ENCODE results near the gene MIDN. TPM values are rescaled to one million over a fixed set of nuclear protein-coding genes. Genes with fewer than 3 reads are reported as not detected.

Gene MIDN
- polyA plus RNA-seq, 2 of the 4 experiments (the other 2 are of a cell fraction): 9.1 to 31.4 TPM

- FAIRE-seq: no peak
- Histone ChIP-seq H3K4me1 (peaks cover 23% of the 10 kb centered on the region), H3K4me2 (peak overlapping the region; percentile 47; the same call in 2 of the 3 replicates), H3K4me3 (no peak overlapping the region), H3K9me3 (no peaks in the 10 kb centered on the region), H3K27ac (peak overlapping the region in 1 of 2 experiments; percentile 46; a peak in 3 of 6 replicates)
- 45% methylated on average over 24 of the region's 25 CpGs for WGBS (ENCODE audit: missing lambda C conversion rate)
- TF ChIP-seq TP53 (CRISPR knock-in tag; IDR thresholded peaks at IDR 0.05) (no peak), ZNF302 (CRISPR knock-in tag; IDR thresholded peaks at IDR 0.05) (no peak), POLR2AphosphoS2 (conservative IDR thresholded peaks at IDR 0.05; ENCODE audit: low read length) (no peak), ZC3H11A (IDR thresholded peaks at IDR 0.05) (no peak), JUN (IDR thresholded peaks at IDR 0.05) (no peak), EP300 (IDR thresholded peaks at IDR 0.05) (no peak), REST (IDR thresholded peaks at IDR 0.05) (no peak), CHD4 (IDR thresholded peaks at IDR 0.05; ENCODE audit: borderline replicate concordance) (no peak), FOXS1 (CRISPR knock-in tag; IDR thresholded peaks at IDR 0.05) (no peak), EHF (CRISPR knock-in tag; IDR thresholded peaks at IDR 0.05) (no peak), CEBPB (IDR thresholded peaks at IDR 0.05) (no peak), ELK1 (IDR thresholded peaks at IDR 0.05; ENCODE audit: low read depth, low read length) (no peak), ZFP36 (IDR thresholded peaks at IDR 0.05; ENCODE audit: borderline replicate concordance, partially characterized antibody) (no peak), MAX (IDR thresholded peaks at IDR 0.05) (no peak)
- DNase-seq (ENCODE audit: low read depth in 1 of 2, low spot score in 1 of 2): no peak
- CTCF ChIA-PET: interaction anchor here (2.1 kb wide), 1 partner anchor 12 kb away, joined by 12 read pairs; no protein-coding TSS in a partner anchor
- ATAC-seq: no peak
- POLR2A ChIA-PET: interaction anchor here (1.2 kb wide), 1 partner anchor 17 kb away, joined by 4 read pairs; the partner anchor contains the start of gene FAM174C
These were observed 43.5 kb downstream of the MIDN start for GRCh38 chr19:1291761-1292418.

GRCh38 chr19:1292419-1293151 is 44.2 kb downstream of the MIDN start:
- CTCF ChIA-PET: interaction anchor here (0.9 to 2.1 kb wide), 3 partner anchors 9 to 145 kb away, joined by 3 to 12 read pairs (median 4); no protein-coding TSS in a partner anchor
- Histone ChIP-seq H3K9me3 (no peaks in the 10 kb centered on the region), H3K27ac (no peak overlapping the region), H3K4me3 (no peak overlapping the region), H3K4me1 (peaks cover 23% of the 10 kb centered on the region), H3K4me2 (no peak overlapping the region)
- 85% methylated on average over 16 of the region's 17 CpGs for WGBS (ENCODE audit: missing lambda C conversion rate)
- FAIRE-seq (no peak), ATAC-seq (0 out of 6 replicates have a peak, but pooled peaks of 1 of the 2 experiments have one; percentile 33), DNase-seq (ENCODE audit: low read depth in 1 of 2, low spot score in 1 of 2) (no peak)
- POLR2A ChIA-PET: no interaction called here
- no peak for TF ChIP-seq MAZ (IDR thresholded peaks at IDR 0.05; ENCODE audit: borderline replicate concordance, low read depth, low read length)
- TF ChIP-seq FOXS1 (CRISPR knock-in tag; IDR thresholded peaks at IDR 0.05): no peak
- no peak for TF ChIP-seq SREBF2 (IDR thresholded peaks at IDR 0.05)
- TF ChIP-seq KDM1A (IDR thresholded peaks at IDR 0.05; ENCODE audit: low read depth): no peak
- TF ChIP-seq HOXB5 (CRISPR knock-in tag; IDR thresholded peaks at IDR 0.05): no peak
- TF ChIP-seq MAX (IDR thresholded peaks at IDR 0.05): no peak
- TF ChIP-seq NR3C1 (IDR thresholded peaks at IDR 0.05): no peak
- TF ChIP-seq FOSL2 (IDR thresholded peaks at IDR 0.05): no peak
- TF ChIP-seq FOSL2 (CRISPR knock-in tag; IDR thresholded peaks at IDR 0.05): no peak
- TF ChIP-seq TFCP2L1 (CRISPR knock-in tag; IDR thresholded peaks at IDR 0.05): no peak
- no peak for TF ChIP-seq HOXB13 (CRISPR knock-in tag; IDR thresholded peaks at IDR 0.05; ENCODE audit: low read depth)
- no peak for TF ChIP-seq USF2 (IDR thresholded peaks at IDR 0.05)
- TF ChIP-seq POLR2A (IDR thresholded peaks at IDR 0.05; ENCODE audit: low read length): no peak
- no peak for TF ChIP-seq BHLHE40 (IDR thresholded peaks at IDR 0.05; ENCODE audit: low read depth, low read length)

Measured in A549 (cell line).